NCI-H2029 treated with DMSO at 0.1 percent for 48 hours (cell line): ENCODE measurements around the gene TBCK.

Experiments used
- DNase-seq: peaks from one replicate; lab custom pipeline; 2025; lab: John Stamatoyannopoulos, UW

The TBCK gene

GRCh38 chr4:106038908-106039307 lies 277.1 kb downstream of the TBCK start:
- no peak for DNase-seq

GRCh38 chr4:106038012-106038411 lies 278.0 kb downstream of the TBCK start:
- peak; percentile 74 for DNase-seq

GRCh38 chr4:106036848-106037247 lies 279.2 kb downstream of the TBCK start:
- no peak for DNase-seq

GRCh38 chr4:106036334-106036733 lies 279.7 kb downstream of the TBCK start:
- no peak for DNase-seq

- DNase-seq: no peak
These were observed 280.8 kb downstream of the TBCK start for GRCh38 chr4:106035204-106035603.

GRCh38 chr4:106034751-106035150 lies 281.3 kb downstream of the TBCK start:
- no peak for DNase-seq

- DNase-seq: no peak
These were observed 281.8 kb downstream of the TBCK start for GRCh38 chr4:106034220-106034619.

GRCh38 chr4:106033469-106033868 lies 282.5 kb downstream of the TBCK start:
- no peak for DNase-seq

- DNase-seq: no peak
These were observed 283.1 kb downstream of the TBCK start for GRCh38 chr4:106032851-106033286.

- DNase-seq: no peak
These were observed 293.6 kb downstream of the TBCK start for GRCh38 chr4:106022454-106022853.

- DNase-seq: no peak
These were observed 294.1 kb downstream of the TBCK start for GRCh38 chr4:106021737-106022410.

- DNase-seq: no peak
These were observed 296.2 kb downstream of the TBCK start for GRCh38 chr4:106019771-106020170.

- DNase-seq: no peak
These were observed 298.0 kb downstream of the TBCK start for GRCh38 chr4:106017975-106018374.

- no peak for DNase-seq
These were observed 304.6 kb downstream of the TBCK start for GRCh38 chr4:106011387-106011786.

GRCh38 chr4:106010761-106011160 lies 305.2 kb downstream of the TBCK start:
- DNase-seq: no peak

GRCh38 chr4:106002994-106003393 lies 313.0 kb downstream of the TBCK start:
- DNase-seq: no peak

- no peak for DNase-seq
These were observed 317.6 kb downstream of the TBCK start for GRCh38 chr4:105998171-105999063.

GRCh38 chr4:105996845-105997244 lies 319.2 kb downstream of the TBCK start:
- no peak for DNase-seq

- DNase-seq: no peak
These were observed 321.0 kb downstream of the TBCK start for GRCh38 chr4:105994841-105995501.

GRCh38 chr4:105994061-105994460 lies 321.9 kb downstream of the TBCK start:
- DNase-seq: no peak

- DNase-seq: no peak
These were observed 323.2 kb downstream of the TBCK start for GRCh38 chr4:105992641-105993305.

GRCh38 chr4:105991726-105992125 lies 324.3 kb downstream of the TBCK start:
- DNase-seq: no peak
